Sigmoid colon (tissue), 7 donors: ENCODE data around the gene EMP2. TPM values are rescaled to one million over a fixed set of nuclear protein-coding genes. Genes with fewer than 3 reads are reported as not detected.
A peak's percentile ranks its signal among the peaks of the same experiment; 100 is the strongest.

Experiments
- DNase-seq: peaks from one replicate; pipeline ENCODE4 v3.0.0-alpha.2; 2019
- H3K27ac ChIP-seq, 4 donors: fragments of 200-600 bp; sonication (generic); one replicate each; pipeline ENCODE4 v1.5.1; 2016 to 2019; ENCODE audit warnings: mild to moderate bottlenecking in 1 of 4
- H3K27me3 ChIP-seq, 3 donors: fragments of 200-600 bp; sonication (generic); one replicate each; pipeline ENCODE4 v1.5.1; 2019; ENCODE audit warnings: mild to moderate bottlenecking in 1 of 3
- H3K36me3 ChIP-seq, 4 donors: fragments of 200-600 bp; sonication (generic); one replicate each; pipeline ENCODE4 v1.5.1; 2016 to 2019
- H3K4me1 ChIP-seq, 4 donors: fragments of 200-600 bp; sonication (generic); one replicate each; pipeline ENCODE4 v1.5.1; 2017 to 2019
- H3K4me3 ChIP-seq, 4 donors: fragments of 200-600 bp; sonication (generic); one replicate each; pipeline ENCODE4 v1.5.1; 2017 to 2019; ENCODE audit warnings: mild to moderate bottlenecking in 2 of 4, moderate library complexity in 1 of 4
- H3K9me3 ChIP-seq, 4 donors: fragments of 200-600 bp in 3 of 4; sonication (generic) in 3 of 4; one replicate each; pipeline versions ENCODE4 v1.5.1 to v1.6.1; 2013 to 2019
- CTCF ChIP-seq, 4 experiments: fragments of 450-650 bp in 3 of 4; fragments of 200-600 bp in 1 of 4; IDR thresholded peaks; one replicate each; pipeline ENCODE4 v1.5.1; 2016 to 2019; ENCODE audit warnings: antibody characterized with exemption in 4 of 4, mild to moderate bottlenecking in 3 of 4, moderate library complexity in 2 of 4
- EP300 ChIP-seq, 4 donors: sonication (generic); formaldehyde crosslinking; IDR thresholded peaks; one replicate each; pipeline ENCODE4 v1.6.1; 2017; ENCODE audit warnings: antibody characterized with exemption in 4 of 4
- POLR2A ChIP-seq, 2 donors: fragments of 450-650 bp; IDR thresholded peaks; one replicate each; pipeline ENCODE4 v1.6.1; 2016; ENCODE audit warnings: antibody characterized with exemption in 2 of 2, mild to moderate bottlenecking in 2 of 2, moderate library complexity in 2 of 2
- POLR2AphosphoS5 ChIP-seq, 4 donors: sonication (generic); formaldehyde crosslinking; IDR thresholded peaks; one replicate each; pipeline ENCODE4 v1.6.1; 2017; ENCODE audit warnings: antibody characterized with exemption in 4 of 4
- WGBS, 2 donors: extraction: QIAGEN DNeasy Blood & Tissue Kit; methylation state at CpG; one replicate each; pipeline ENCODE4 v1.1.7; 2013; 5-methylcytosine and 5-hydroxymethylcytosine counted together
- intact Hi-C: fragments of 100-400 bp; cut with DNase I; formaldehyde crosslinking; loops from one replicate; pipeline ENCODE4 v1.15.1; 2023
- polyA plus RNA-seq, 3 donors: library from polyadenylated mRNA; stranded (reverse); fragments of 200-250 nt; gene quantifications; one replicate each; pipeline ENCODE4 v1.2.3, GENCODE V29; 2013
- total RNA-seq, 4 donors: library from RNA; depleted of rRNA; stranded (reverse); fragments of >200 nt; gene quantifications; one replicate each; pipeline ENCODE4 v1.1.0, GENCODE V29; 2016
- donor health status: healthy with polysubstance abuse.
- donor health status: Bipolar disorder and iron deficiency.
- donor health status: healthy.

The EMP2 gene
- total and polyA plus RNA-seq, 7 donors: 7.2 to 57.3 (median 39.2) TPM

GRCh38 chr16:10517868-10518267, 62.5 kb downstream of the EMP2 start:
- TF ChIP-seq POLR2AphosphoS5 (IDR thresholded peaks at IDR 0.05) (no peak), POLR2A (IDR thresholded peaks at IDR 0.05) (no peak), CTCF (IDR thresholded peaks at IDR 0.05) (no peak), EP300 (IDR thresholded peaks at IDR 0.05) (no peak)

GRCh38 chr16:10514369-10515055, 65.9 kb downstream of the EMP2 start:
- DNase-seq: peak; percentile 75
- peak overlapping the region in 2 of 4 donors; percentile 8 to 42 for H3K27ac ChIP-seq
- no peak overlapping the region for H3K4me3 ChIP-seq
- H3K27me3 ChIP-seq: no peaks in the 10 kb centered on the region
- intact Hi-C loops: loop anchor here (5.0 kb wide), 2 partner anchors 223 to 408 kb away; no protein-coding TSS in a partner anchor
- no peaks in the 10 kb centered on the region for H3K36me3 ChIP-seq
- 41 to 47% methylated on average over 6 of the region's 6 CpGs for WGBS, 2 donors
- TF ChIP-seq CTCF (IDR thresholded peaks at IDR 0.05): peak in 3 of 4 experiments; percentile 38 to 54 (median 47)
- peak; percentile 32 to 69 (median 48) for TF ChIP-seq POLR2AphosphoS5 (IDR thresholded peaks at IDR 0.05)
- no peak for TF ChIP-seq POLR2A (IDR thresholded peaks at IDR 0.05)
- H3K4me1 ChIP-seq: peaks cover 0 to 14% (median 11%) of the 10 kb centered on the region in 4 donors
- no peaks in the 10 kb centered on the region for H3K9me3 ChIP-seq

More at GRCh38 chr16:10517868-10518267, 62.5 kb downstream of the EMP2 start:
- Histone ChIP-seq H3K4me3 (no peak overlapping the region), H3K4me1 (peaks cover 0 to 14% (median 11%) of the 10 kb centered on the region in 4 donors), H3K9me3 (no peaks in the 10 kb centered on the region), H3K27ac (no peak overlapping the region), H3K36me3 (no peaks in the 10 kb centered on the region), H3K27me3 (no peaks in the 10 kb centered on the region)
- 70 to 72% methylated on average over 5 of the region's 5 CpGs for WGBS, 2 donors
- intact Hi-C loops: no loop called here
- peak; percentile 30 for DNase-seq

GRCh38 chr16:10511829-10512228, 68.6 kb downstream of the EMP2 start:
- WGBS, 2 donors: 84 to 88% methylated on average over 1 of the region's 1 CpG
- Histone ChIP-seq H3K4me3 (no peak overlapping the region), H3K36me3 (no peaks in the 10 kb centered on the region), H3K27me3 (no peaks in the 10 kb centered on the region), H3K9me3 (no peaks in the 10 kb centered on the region), H3K27ac (no peak overlapping the region), H3K4me1 (peaks cover 0 to 14% (median 11%) of the 10 kb centered on the region in 4 donors)
- intact Hi-C loops: loop anchor here (5.0 kb wide), 2 partner anchors 225 to 410 kb away; no protein-coding TSS in a partner anchor
- DNase-seq: no peak
- TF ChIP-seq POLR2AphosphoS5 (IDR thresholded peaks at IDR 0.05) (no peak), POLR2A (IDR thresholded peaks at IDR 0.05) (no peak), CTCF (IDR thresholded peaks at IDR 0.05) (no peak), EP300 (IDR thresholded peaks at IDR 0.05) (no peak)

- intact Hi-C loops: loop anchor here (5.0 kb wide), 2 partner anchors 227 to 412 kb away; no protein-coding TSS in a partner anchor
- DNase-seq: no peak
- peaks cover 0 to 11% (median 10%) of the 10 kb centered on the region in 4 donors for H3K4me1 ChIP-seq
- WGBS, 2 donors: 68 to 72% methylated on average over 2 of the region's 2 CpGs
- TF ChIP-seq POLR2AphosphoS5 (IDR thresholded peaks at IDR 0.05) (no peak), CTCF (IDR thresholded peaks at IDR 0.05) (no peak), POLR2A (IDR thresholded peaks at IDR 0.05) (no peak), EP300 (IDR thresholded peaks at IDR 0.05) (no peak)
- no peak overlapping the region for H3K27ac ChIP-seq
- H3K36me3 ChIP-seq: no peaks in the 10 kb centered on the region
- H3K9me3 ChIP-seq: no peaks in the 10 kb centered on the region
- H3K27me3 ChIP-seq: no peaks in the 10 kb centered on the region
- no peak overlapping the region for H3K4me3 ChIP-seq
Observed at GRCh38 chr16:10510279-10510678, 70.1 kb downstream of the EMP2 start.
